Measurements from ENCODE around the gene CDCP1.
"Not testable (repeated sequence)": the region's sequence is repeated elsewhere in the genome, so short reads cannot be mapped to it uniquely, and the experiment has no call there.

The CDCP1 gene

DNA sequence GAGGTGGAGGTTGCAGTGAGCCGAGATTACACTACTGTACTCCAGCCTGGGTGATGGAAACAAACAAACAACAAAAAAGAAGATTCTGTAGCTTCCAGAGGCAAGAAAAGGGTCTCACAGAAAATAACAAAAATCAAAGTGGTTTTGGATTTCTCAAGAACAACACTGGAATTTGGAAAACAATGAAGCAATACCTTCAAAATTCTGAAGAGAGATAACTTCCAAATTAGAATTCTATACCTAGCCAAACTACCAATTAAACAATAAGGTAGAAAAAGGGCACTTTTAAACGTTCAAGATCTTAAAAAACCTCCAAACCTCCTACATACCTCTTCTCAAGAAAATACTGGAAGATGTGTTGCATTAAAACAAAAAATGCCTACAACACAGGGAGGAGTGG is 4.9 kb upstream of the CDCP1 start:
- H3K9ac ChIP-seq (ENCODE audit: low read length), result no peak overlapping the region
- no peak overlapping the region for H3K4me3 ChIP-seq (ENCODE audit: low read depth in 1 of 2, low read length in 2 of 2)
- no peaks in the 10 kb centered on the region for H3K36me3 ChIP-seq (ENCODE audit: insufficient read depth, low read length)
- H3K4me1 ChIP-seq (ENCODE audit: insufficient read depth, low read length), result peaks cover 2% of the 10 kb centered on the region
- H3K9me3 ChIP-seq (ENCODE audit: low read length), result no peaks in the 10 kb centered on the region
- H3K27ac ChIP-seq (ENCODE audit: low read depth, low read length), result no peak overlapping the region
- peaks cover 0 to 9% of the 10 kb centered on the region in 2 donors for H3K27me3 ChIP-seq (ENCODE audit: control insufficient read depth in 1 of 2, insufficient read depth in 2 of 2, low read length in 2 of 2)

DNA sequence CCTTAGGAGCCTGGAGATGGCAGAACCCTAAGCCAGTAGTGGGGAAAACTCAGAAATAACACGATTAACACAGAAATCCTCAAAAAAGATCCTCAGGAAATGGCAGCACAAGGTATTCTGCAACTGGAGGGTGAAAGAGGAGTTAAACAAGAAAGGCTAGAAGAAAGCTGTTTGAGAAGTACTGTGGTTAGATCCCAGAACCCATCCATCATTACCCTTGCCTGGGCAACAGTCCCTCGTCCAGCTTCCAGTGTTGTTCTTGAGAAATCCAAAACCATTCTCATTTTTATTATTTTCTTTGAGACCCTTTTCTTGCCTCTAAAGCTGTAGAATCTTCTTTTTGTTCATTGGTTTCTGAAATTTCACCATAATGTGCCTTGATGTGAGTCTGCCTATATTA is 2.7 kb upstream of the CDCP1 start:
- Histone ChIP-seq H3K27me3 (ENCODE audit: control insufficient read depth in 1 of 2, insufficient read depth in 2 of 2, low read length in 2 of 2) (peaks cover 0 to 20% of the 10 kb centered on the region in 2 donors), H3K9me3 (ENCODE audit: low read length) (no peaks in the 10 kb centered on the region), H3K4me1 (ENCODE audit: insufficient read depth, low read length) (peaks cover 19% of the 10 kb centered on the region), H3K4me3 (ENCODE audit: low read depth in 1 of 2, low read length in 2 of 2) (no peak overlapping the region), H3K27ac (ENCODE audit: low read depth, low read length) (no peak overlapping the region), H3K9ac (ENCODE audit: low read length) (no peak overlapping the region), H3K36me3 (ENCODE audit: insufficient read depth, low read length) (no peaks in the 10 kb centered on the region)

DNA sequence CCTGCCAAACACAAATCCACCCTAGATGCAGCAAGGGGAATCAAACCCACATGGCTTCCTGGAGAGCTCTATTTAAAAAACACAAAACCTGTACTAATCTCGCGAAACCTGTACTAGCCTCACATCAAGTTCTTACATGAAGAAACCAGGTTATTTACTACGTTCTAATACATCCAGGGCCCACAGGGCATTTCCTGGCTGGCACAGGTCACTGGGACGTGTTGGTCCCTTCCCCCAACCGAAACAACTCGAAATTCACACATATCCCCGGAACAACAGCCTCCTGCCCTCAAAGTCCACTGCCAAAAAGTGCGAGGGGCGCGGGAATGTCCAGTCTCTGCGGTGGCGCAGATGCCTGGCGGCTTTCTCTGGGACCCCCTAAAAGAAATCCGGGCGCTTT is 955 bp downstream of the CDCP1 start:
- H3K27me3 ChIP-seq (ENCODE audit: control insufficient read depth in 1 of 2, insufficient read depth in 2 of 2, low read length in 2 of 2), result peaks cover 0 to 20% of the 10 kb centered on the region in 2 donors
- H3K36me3 ChIP-seq (ENCODE audit: insufficient read depth, low read length), result no peaks in the 10 kb centered on the region
- no peaks in the 10 kb centered on the region for H3K9me3 ChIP-seq (ENCODE audit: low read length)
- H3K27ac ChIP-seq (ENCODE audit: low read depth, low read length), result no peak overlapping the region
- H3K4me3 ChIP-seq (ENCODE audit: low read depth in 1 of 2, low read length in 2 of 2), result peak overlapping the region; percentile 47 to 58
- H3K4me1 ChIP-seq (ENCODE audit: insufficient read depth, low read length), result peaks cover 20% of the 10 kb centered on the region
- H3K9ac ChIP-seq (ENCODE audit: low read length), result no peak overlapping the region

DNA sequence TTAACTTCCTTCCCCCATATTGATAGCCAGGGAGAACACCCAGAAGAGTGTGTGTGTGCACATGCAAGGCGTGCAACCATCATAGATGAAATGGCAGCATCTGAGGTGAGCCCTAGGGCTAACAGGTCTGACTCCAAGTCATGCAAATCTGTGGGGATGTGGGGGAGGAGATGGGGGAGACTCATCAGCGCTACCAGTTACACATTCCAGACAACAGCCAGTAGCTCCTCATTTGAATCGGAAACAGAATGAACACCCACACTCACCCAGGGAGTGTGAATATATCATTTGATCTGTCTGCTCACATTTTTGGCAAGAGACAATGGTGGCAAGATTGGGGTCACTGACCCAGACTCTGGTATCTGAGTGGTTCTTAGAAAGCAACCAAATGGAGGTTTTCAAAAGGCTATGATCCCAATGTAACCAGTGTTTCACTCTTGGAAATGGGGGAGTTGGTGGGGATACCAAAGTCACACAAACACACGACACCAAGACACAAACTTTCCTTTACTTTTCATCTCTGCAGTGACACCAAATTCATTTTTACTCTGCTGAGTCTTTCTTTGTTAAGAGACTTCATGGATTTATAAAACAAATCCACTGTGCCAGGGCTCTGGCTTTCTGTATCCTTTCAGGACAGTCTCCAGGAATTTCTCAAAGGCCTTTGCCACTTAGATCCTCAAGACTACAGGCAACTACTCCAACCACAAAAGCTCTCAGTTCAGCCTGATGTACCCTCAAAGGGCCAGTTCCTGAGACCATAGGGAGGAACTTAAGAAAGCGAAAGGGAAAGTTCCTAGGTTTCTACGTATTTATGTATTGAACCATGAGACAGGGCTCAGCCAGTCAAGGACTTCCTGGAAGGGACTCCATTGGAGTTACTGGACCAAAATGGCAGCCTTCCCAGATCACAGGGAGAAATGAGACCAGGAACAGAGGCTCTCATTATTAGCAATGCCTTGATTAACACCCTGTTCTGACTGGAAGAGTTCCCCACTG is 2.2 kb downstream of the CDCP1 start:
- no peak overlapping the region for H3K27ac ChIP-seq (ENCODE audit: low read depth, low read length)
- H3K9ac ChIP-seq (ENCODE audit: low read length), result no peak overlapping the region
- no peaks in the 10 kb centered on the region for H3K9me3 ChIP-seq (ENCODE audit: low read length)
- H3K4me1 ChIP-seq (ENCODE audit: insufficient read depth, low read length), result peaks cover 24% of the 10 kb centered on the region
- H3K36me3 ChIP-seq (ENCODE audit: insufficient read depth, low read length), result no peaks in the 10 kb centered on the region
- H3K27me3 ChIP-seq (ENCODE audit: control insufficient read depth in 1 of 2, insufficient read depth in 2 of 2, low read length in 2 of 2), result peaks cover 0 to 20% of the 10 kb centered on the region in 2 donors
- H3K4me3 ChIP-seq (ENCODE audit: low read depth in 1 of 2, low read length in 2 of 2), result no peak overlapping the region

DNA sequence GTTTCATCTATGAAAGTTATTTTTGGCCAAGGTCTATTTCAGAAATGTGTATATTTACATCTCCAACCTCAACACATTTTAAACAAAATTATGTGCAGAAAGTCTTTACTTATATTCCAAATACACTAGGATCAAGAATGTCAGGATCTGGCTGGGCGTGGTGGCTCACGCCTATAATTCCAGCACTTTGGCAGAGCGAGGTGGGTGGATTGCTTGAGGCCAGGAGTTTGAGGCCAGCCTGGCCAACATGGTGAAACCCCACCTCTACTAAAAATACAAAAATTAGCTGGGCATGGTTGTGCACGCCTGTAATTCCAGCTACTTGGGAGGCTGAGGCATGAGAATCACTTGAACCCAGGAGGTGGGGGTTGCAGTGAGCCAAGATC is 5.4 kb downstream of the CDCP1 start:
- not testable (repeated sequence) for H3K27me3 ChIP-seq (ENCODE audit: control insufficient read depth in 1 of 2, insufficient read depth in 2 of 2, low read length in 2 of 2); H3K9me3 ChIP-seq (ENCODE audit: low read length); H3K27ac ChIP-seq (ENCODE audit: low read depth, low read length); H3K4me3 ChIP-seq (ENCODE audit: low read depth in 1 of 2, low read length in 2 of 2); H3K9ac ChIP-seq (ENCODE audit: low read length); H3K36me3 ChIP-seq (ENCODE audit: insufficient read depth, low read length)
- peaks cover 20% of the 10 kb centered on the region for H3K4me1 ChIP-seq (ENCODE audit: insufficient read depth, low read length)

DNA sequence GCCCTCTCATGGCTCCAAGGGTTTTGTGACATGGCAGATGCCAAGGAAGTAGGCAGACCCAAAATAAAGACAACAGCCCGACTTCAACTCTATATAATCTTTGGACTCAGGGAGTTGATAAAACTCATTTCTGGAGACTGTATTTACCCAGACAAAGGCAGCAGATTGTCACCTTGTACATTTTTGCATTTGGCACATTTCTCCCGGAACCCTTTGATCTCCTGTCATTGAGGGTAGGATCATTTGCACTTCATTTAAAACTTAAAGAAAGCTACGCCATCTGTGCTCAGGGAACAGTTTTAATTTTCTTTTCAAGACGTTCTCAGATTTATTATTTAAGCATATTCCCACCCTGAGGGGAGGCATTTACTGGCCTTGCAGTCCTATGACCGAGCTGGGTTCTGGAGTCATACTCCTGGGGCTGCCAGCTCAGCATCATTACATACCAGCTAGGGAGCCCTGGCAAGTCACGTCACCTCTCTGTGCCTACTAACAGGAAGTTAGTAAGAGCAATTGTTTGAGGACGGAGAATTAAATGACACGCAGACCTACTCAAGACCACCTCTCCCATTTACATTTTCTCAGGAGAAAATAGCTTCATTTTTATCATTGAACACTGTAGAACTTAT is 5.9 kb downstream of the CDCP1 start:
- Histone ChIP-seq H3K9ac (ENCODE audit: low read length) (no peak overlapping the region), H3K36me3 (ENCODE audit: insufficient read depth, low read length) (no peaks in the 10 kb centered on the region), H3K27me3 (ENCODE audit: control insufficient read depth in 1 of 2, insufficient read depth in 2 of 2, low read length in 2 of 2) (peaks cover 0 to 2% of the 10 kb centered on the region in 2 donors), H3K4me1 (ENCODE audit: insufficient read depth, low read length) (peaks cover 15% of the 10 kb centered on the region), H3K9me3 (ENCODE audit: low read length) (no peaks in the 10 kb centered on the region), H3K27ac (ENCODE audit: low read depth, low read length) (no peak overlapping the region), H3K4me3 (ENCODE audit: low read depth in 1 of 2, low read length in 2 of 2) (no peak overlapping the region)

DNA sequence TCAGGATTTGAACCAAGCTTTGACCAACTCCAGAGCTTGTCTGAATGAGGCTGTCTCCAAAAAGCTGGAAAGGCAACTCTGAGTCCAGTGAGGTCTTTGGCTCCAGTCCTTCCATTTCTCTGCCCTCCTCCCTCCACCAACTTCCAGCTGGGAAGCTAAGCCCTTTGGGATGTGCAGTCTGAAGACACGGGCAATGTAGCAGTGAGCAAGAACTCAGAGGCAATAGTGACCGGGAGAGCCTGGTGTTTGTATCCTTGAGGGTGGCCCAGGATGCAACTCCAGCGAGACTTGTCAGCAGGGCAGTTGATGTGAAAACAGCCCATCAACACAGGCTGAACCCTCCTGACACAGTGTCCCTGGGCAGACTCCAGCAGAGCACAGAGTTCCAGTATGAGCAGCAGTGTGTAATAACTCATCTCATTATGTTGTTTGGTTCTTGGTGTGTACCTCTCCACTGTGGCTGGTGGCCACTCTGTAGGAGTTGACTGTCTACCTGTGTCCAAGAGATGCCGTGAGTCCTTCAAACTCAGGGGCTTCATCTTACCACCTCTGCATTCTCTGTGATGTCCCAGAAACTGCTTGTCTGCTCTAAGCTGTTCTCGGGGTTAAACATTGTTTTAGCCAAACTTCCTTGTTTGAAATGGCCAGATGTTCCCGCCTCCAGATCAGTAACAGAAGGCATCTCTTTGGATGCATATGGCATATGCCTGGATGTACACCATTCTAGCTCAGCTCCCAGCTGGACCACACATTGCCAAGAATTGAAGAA is 6.6 kb downstream of the CDCP1 start:
- no peaks in the 10 kb centered on the region for H3K36me3 ChIP-seq (ENCODE audit: insufficient read depth, low read length)
- no peak overlapping the region for H3K9ac ChIP-seq (ENCODE audit: low read length)
- H3K4me3 ChIP-seq (ENCODE audit: low read depth in 1 of 2, low read length in 2 of 2), result no peak overlapping the region
- no peak overlapping the region for H3K27ac ChIP-seq (ENCODE audit: low read depth, low read length)
- H3K4me1 ChIP-seq (ENCODE audit: insufficient read depth, low read length), result peaks cover 12% of the 10 kb centered on the region
- no peaks in the 10 kb centered on the region for H3K27me3 ChIP-seq (ENCODE audit: control insufficient read depth in 1 of 2, insufficient read depth in 2 of 2, low read length in 2 of 2)
- H3K9me3 ChIP-seq (ENCODE audit: low read length), result no peaks in the 10 kb centered on the region

DNA sequence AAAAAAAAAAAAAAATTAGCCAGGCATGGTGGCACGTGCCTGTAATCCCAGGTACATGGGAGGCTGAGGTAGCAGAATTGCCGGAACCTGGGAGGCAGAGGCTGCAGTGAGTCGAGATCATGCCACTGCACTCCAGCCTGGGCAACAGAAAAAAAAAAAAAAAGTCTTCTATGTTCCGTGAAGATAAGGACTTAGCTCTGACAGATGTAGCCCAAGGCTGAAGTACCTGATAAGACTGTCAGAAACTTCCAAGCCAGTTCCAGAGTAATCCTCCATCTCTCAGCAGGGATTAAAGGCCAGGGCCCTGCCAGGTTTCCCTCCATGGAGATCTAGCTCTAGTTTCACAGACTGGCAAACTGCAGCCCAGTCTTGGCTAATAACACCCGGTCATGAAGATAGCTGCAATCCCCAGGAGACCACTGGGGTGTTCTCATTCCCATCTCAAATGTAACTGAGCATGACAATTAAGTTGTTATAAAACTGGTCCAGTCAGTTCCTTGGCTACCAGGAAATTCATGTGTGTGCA is 8.5 kb downstream of the CDCP1 start:
- Histone ChIP-seq H3K27me3 (ENCODE audit: control insufficient read depth in 1 of 2, insufficient read depth in 2 of 2, low read length in 2 of 2) (no peaks in the 10 kb centered on the region), H3K4me1 (ENCODE audit: insufficient read depth, low read length) (peaks cover 6% of the 10 kb centered on the region), H3K9me3 (ENCODE audit: low read length) (no peaks in the 10 kb centered on the region), H3K9ac (ENCODE audit: low read length) (no peak overlapping the region), H3K4me3 (ENCODE audit: low read depth in 1 of 2, low read length in 2 of 2) (no peak overlapping the region), H3K27ac (ENCODE audit: low read depth, low read length) (no peak overlapping the region), H3K36me3 (ENCODE audit: insufficient read depth, low read length) (no peaks in the 10 kb centered on the region)

DNA sequence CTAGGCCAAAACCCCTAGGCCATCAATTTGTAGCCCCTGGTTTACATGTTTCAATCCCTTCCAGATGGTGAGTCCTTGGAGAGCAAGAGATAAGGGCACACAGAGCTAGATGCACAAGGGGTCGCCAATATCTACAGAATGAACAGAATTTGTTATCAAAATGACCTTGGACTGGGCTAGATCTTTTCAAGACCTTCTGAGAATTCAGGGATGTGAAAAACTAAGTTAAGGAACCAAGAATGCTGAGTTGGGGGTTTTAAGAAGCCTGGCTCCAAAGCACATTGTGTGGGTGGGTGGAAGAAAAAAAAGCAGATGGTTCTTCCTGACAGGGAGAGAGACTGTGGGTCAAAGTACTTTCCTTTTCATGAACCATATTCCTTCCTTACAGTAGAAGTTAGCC is 10.2 kb downstream of the CDCP1 start:
- no peak overlapping the region for H3K27ac ChIP-seq (ENCODE audit: low read depth, low read length)
- no peaks in the 10 kb centered on the region for H3K9me3 ChIP-seq (ENCODE audit: low read length)
- H3K9ac ChIP-seq (ENCODE audit: low read length), result no peak overlapping the region
- H3K4me1 ChIP-seq (ENCODE audit: insufficient read depth, low read length), result peaks cover 12% of the 10 kb centered on the region
- no peaks in the 10 kb centered on the region for H3K36me3 ChIP-seq (ENCODE audit: insufficient read depth, low read length)
- no peak overlapping the region for H3K4me3 ChIP-seq (ENCODE audit: low read depth in 1 of 2, low read length in 2 of 2)
- H3K27me3 ChIP-seq (ENCODE audit: control insufficient read depth in 1 of 2, insufficient read depth in 2 of 2, low read length in 2 of 2), result no peaks in the 10 kb centered on the region

DNA sequence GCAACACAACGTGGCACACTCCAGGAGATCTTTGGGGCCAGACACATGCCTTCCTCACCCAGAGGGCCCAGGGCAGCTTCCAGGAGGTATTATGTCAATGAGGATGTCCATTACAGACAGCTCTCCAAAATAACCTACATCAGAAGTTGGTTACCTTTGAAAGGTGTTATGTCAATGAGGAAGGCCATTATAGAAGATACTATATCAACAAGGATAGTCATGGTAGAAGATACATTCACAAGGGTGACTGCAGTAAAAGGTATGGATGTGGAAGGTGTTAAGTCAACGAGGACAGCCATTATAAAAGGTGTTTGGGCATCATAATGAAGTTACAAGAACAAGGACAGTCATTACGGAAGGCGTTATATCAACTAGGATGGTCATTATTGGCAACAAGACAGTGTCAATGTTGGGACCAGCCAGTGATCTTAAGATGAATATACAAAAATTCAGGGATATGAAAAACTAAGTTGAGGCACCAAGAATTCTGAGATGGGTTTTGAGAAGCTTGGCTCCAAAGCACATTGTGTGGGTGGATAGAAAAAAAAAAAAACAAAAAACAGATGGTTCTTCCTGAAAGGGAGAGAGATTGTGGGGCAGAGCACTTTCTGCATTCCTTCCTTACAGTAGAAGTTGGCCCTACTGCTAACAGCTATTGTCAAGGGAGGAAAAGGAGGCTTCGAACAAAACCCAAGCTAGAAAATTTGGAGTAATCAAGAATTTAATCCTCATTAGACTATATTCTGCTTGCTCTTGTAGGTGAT is 11.2 kb downstream of the CDCP1 start:
- Histone ChIP-seq H3K27ac (ENCODE audit: low read depth, low read length) (no peak overlapping the region), H3K9ac (ENCODE audit: low read length) (no peak overlapping the region), H3K4me1 (ENCODE audit: insufficient read depth, low read length) (peaks cover 12% of the 10 kb centered on the region), H3K4me3 (ENCODE audit: low read depth in 1 of 2, low read length in 2 of 2) (no peak overlapping the region), H3K36me3 (ENCODE audit: insufficient read depth, low read length) (no peaks in the 10 kb centered on the region), H3K9me3 (ENCODE audit: low read length) (no peaks in the 10 kb centered on the region), H3K27me3 (ENCODE audit: control insufficient read depth in 1 of 2, insufficient read depth in 2 of 2, low read length in 2 of 2) (no peaks in the 10 kb centered on the region)

Data from muscle layer of colon (tissue), 2 donors.